ENCODE results near the gene DDX27. TPM values are rescaled to one million over a fixed set of nuclear protein-coding genes. Genes with fewer than 3 reads are reported as not detected.

Gene DDX27
- total and polyA plus RNA-seq, 4 experiments from 2014 or later: 21.6 to 60.4 (median 53.7) TPM

DNA sequence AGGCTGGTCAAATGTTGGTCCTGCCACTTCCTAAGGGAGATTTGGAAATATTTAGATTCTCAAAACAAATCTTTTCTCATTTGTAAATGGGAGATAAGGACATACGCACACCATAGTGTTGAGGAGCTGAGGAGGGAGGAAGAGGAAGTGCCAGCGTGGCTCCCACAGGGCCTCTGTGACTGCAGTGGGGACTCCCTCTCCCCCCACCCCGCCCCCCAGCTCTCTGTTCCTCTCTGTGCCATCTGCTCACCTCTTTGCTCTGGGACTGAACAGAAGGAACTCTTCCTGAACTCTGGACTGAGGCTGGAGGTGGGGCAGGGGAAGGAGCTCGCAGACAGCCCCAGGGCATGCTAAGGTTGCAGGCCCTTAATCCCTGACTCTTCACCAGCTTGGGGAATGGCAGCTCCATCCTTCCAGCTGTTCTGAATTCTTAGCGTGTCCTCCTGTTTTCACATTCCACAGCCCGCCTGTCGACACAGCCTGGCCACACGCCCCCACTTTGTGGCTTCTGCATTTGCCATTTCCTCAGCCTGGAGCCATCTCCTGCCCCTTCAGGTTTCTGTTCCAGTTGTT, 11.4 kb downstream of the DDX27 start:
- CTCF ChIA-PET (ENCODE audit: partially characterized antibody): interaction anchor here (1.0 to 1.2 kb wide), 2 partner anchors 13 to 98 kb away, joined by 3 read pairs; no protein-coding TSS in a partner anchor
- Mint-ChIP-seq H3K27me3 (no peaks in the 10 kb centered on the region), H3K4me3 (no peak overlapping the region), H3K4me1 (peaks cover 0 to 11% (median 4%) of the 10 kb centered on the region in 4 donors), H3K9me3 (peaks cover 0 to 3% (median 0%) of the 10 kb centered on the region in 8 donors), H3K36me3 (peaks cover 61 to 81% of the 10 kb centered on the region in 2 donors), H3K27ac (peak overlapping the region in 3 of 7 donors; percentile 29 to 72 (median 43))
- intact Hi-C loops (cut with micrococcal nuclease): no loop called here
- H3K9me3 ChIP-seq (ENCODE audit: control insufficient read depth in 1 of 2, low read length in 2 of 2): no peaks in the 10 kb centered on the region
- DNase-seq: no peak
- no peaks in the 10 kb centered on the region for H3K4me1 ChIP-seq (ENCODE audit: insufficient read depth, low read length)
- POLR2A ChIA-PET (ENCODE audit: partially characterized antibody): no interaction called here
- H3K27ac ChIP-seq (ENCODE audit: low read depth, low read length): no peak overlapping the region
- no peak overlapping the region for H3K4me3 ChIP-seq (ENCODE audit: low read length in 2 of 2)
- H3K27me3 ChIP-seq (ENCODE audit: insufficient read depth, low read length): no peaks in the 10 kb centered on the region
- peaks cover 71% of the 10 kb centered on the region for H3K36me3 ChIP-seq (ENCODE audit: insufficient read depth, low read length)

DNA sequence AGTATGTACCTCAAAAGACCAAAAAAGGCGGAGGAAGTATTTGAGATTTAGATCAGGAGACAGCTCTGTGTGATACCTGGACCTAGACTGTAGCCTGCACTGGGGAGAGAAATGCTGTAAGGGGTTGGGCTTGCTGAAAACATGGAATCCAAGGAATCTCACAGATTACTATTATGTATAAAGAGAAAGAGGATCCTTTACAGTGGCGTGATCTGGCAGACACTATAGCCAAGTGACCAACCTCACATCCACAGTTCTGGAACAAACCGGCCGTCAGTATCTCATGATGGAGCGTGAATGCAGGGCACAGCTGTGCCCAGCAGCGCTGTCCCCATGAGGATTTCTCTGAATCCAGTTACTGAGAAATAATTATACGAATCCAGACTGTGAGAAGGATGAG, 12.3 kb downstream of the DDX27 start:
- CTCF ChIA-PET (ENCODE audit: partially characterized antibody): interaction anchor here (0.9 to 1.2 kb wide), 3 partner anchors 12 to 99 kb away, joined by 3 read pairs; partner anchors contain the start of gene DDX27

DNA sequence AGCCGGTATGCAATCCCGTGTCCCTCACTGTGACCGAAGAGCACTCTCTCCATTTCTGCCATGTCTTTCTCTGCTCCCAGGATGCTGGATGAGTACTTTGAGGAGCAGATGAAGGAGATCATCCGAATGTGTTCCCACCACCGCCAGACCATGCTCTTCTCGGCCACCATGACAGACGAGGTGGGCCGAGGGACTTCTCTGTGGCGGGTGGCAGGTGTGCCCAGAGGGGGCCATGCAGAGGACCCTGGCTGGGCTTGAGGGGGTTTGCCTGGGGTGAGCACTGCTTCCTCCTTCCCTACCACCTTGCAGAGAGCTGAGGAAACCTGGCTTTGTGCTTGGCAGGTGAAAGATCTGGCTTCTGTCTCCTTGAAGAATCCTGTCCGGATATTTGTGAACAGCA, 14.0 kb downstream of the DDX27 start:
- Mint-ChIP-seq H3K4me3 (no peak overlapping the region), H3K4me1 (peaks cover 0 to 10% (median 5%) of the 10 kb centered on the region in 4 donors), H3K27me3 (no peaks in the 10 kb centered on the region), H3K9me3 (peaks cover 0 to 5% (median 0%) of the 10 kb centered on the region in 8 donors), H3K36me3 (peaks cover 65 to 81% of the 10 kb centered on the region in 2 donors), H3K27ac (peak overlapping the region in 1 of 7 donors; percentile 29)
- POLR2A ChIA-PET (ENCODE audit: partially characterized antibody): interaction anchor here (1.3 kb wide), 1 partner anchor 14 kb away, joined by 3 read pairs; no protein-coding TSS in a partner anchor
- Histone ChIP-seq H3K27ac (ENCODE audit: low read depth, low read length) (no peak overlapping the region), H3K4me3 (ENCODE audit: low read length in 2 of 2) (no peak overlapping the region), H3K9me3 (ENCODE audit: control insufficient read depth in 1 of 2, low read length in 2 of 2) (no peaks in the 10 kb centered on the region), H3K36me3 (ENCODE audit: insufficient read depth, low read length) (peaks cover 78% of the 10 kb centered on the region), H3K27me3 (ENCODE audit: insufficient read depth, low read length) (no peaks in the 10 kb centered on the region), H3K4me1 (ENCODE audit: insufficient read depth, low read length) (no peaks in the 10 kb centered on the region)
- no peak for DNase-seq
- CTCF ChIA-PET (ENCODE audit: partially characterized antibody): no interaction called here
- intact Hi-C loops (cut with micrococcal nuclease): no loop called here

More for the DNA sequence above, 12.3 kb downstream of the DDX27 start:
- Mint-ChIP-seq H3K9me3 (peaks cover 0 to 3% (median 0%) of the 10 kb centered on the region in 8 donors), H3K4me3 (no peak overlapping the region), H3K36me3 (peaks cover 59 to 81% of the 10 kb centered on the region in 2 donors), H3K4me1 (peaks cover 0 to 6% (median 3%) of the 10 kb centered on the region in 4 donors), H3K27me3 (no peaks in the 10 kb centered on the region), H3K27ac (peak overlapping the region in 2 of 7 donors; percentile 30 to 42)
- no peak overlapping the region for H3K4me3 ChIP-seq (ENCODE audit: low read length in 2 of 2)
- POLR2A ChIA-PET (ENCODE audit: partially characterized antibody): interaction anchor here (1.4 kb wide), 1 partner anchor 11 kb away, joined by 4 read pairs; no protein-coding TSS in a partner anchor
- no peak overlapping the region for H3K27ac ChIP-seq (ENCODE audit: low read depth, low read length)
- no peaks in the 10 kb centered on the region for H3K27me3 ChIP-seq (ENCODE audit: insufficient read depth, low read length)
- no peaks in the 10 kb centered on the region for H3K9me3 ChIP-seq (ENCODE audit: control insufficient read depth in 1 of 2, low read length in 2 of 2)
- peaks cover 70% of the 10 kb centered on the region for H3K36me3 ChIP-seq (ENCODE audit: insufficient read depth, low read length)
- no peaks in the 10 kb centered on the region for H3K4me1 ChIP-seq (ENCODE audit: insufficient read depth, low read length)
- DNase-seq: no peak
- intact Hi-C loops (cut with micrococcal nuclease): no loop called here

DNA sequence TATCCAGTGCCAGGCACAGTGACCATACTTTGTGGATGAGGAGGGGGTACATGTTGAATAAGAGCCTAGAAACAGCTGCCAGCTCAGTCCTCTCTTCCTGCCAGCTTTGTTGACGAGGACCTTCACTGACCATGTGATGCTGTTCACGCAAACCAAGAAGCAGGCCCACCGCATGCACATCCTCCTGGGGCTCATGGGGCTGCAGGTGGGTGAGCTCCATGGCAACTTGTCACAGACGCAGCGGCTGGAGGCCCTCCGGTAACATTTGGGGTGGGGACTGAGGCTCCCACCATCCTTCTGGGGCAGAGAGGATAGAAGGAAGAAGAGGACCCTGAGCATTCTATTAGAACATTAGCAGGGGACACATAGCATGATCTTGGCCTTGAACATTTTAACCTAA, 15.6 kb downstream of the DDX27 start:
- H3K27me3 Mint-ChIP-seq: no peaks in the 10 kb centered on the region
- no peak for DNase-seq
- H3K27ac ChIP-seq (ENCODE audit: low read depth, low read length): no peak overlapping the region
- H3K4me1 ChIP-seq (ENCODE audit: insufficient read depth, low read length): no peaks in the 10 kb centered on the region
- CTCF ChIA-PET (ENCODE audit: partially characterized antibody): interaction anchor here (1.3 to 1.9 kb wide), 2 partner anchors 11 to 18 kb away, joined by 3 to 4 read pairs; no protein-coding TSS in a partner anchor
- H3K4me3 ChIP-seq (ENCODE audit: low read length in 2 of 2): no peak overlapping the region
- peak overlapping the region in 3 of 7 donors; percentile 36 to 87 (median 64) for H3K27ac Mint-ChIP-seq
- H3K4me1 Mint-ChIP-seq: peaks cover 0 to 10% (median 4%) of the 10 kb centered on the region in 4 donors
- H3K36me3 Mint-ChIP-seq: peaks cover 64 to 81% of the 10 kb centered on the region in 2 donors
- no peaks in the 10 kb centered on the region for H3K9me3 ChIP-seq (ENCODE audit: control insufficient read depth in 1 of 2, low read length in 2 of 2)
- no peak overlapping the region for H3K4me3 Mint-ChIP-seq
- H3K36me3 ChIP-seq (ENCODE audit: insufficient read depth, low read length): peaks cover 85% of the 10 kb centered on the region
- intact Hi-C loops (cut with micrococcal nuclease): no loop called here
- H3K27me3 ChIP-seq (ENCODE audit: insufficient read depth, low read length): no peaks in the 10 kb centered on the region
- peaks cover 0 to 5% (median 0%) of the 10 kb centered on the region in 8 donors for H3K9me3 Mint-ChIP-seq
- POLR2A ChIA-PET (ENCODE audit: partially characterized antibody): no interaction called here

DNA sequence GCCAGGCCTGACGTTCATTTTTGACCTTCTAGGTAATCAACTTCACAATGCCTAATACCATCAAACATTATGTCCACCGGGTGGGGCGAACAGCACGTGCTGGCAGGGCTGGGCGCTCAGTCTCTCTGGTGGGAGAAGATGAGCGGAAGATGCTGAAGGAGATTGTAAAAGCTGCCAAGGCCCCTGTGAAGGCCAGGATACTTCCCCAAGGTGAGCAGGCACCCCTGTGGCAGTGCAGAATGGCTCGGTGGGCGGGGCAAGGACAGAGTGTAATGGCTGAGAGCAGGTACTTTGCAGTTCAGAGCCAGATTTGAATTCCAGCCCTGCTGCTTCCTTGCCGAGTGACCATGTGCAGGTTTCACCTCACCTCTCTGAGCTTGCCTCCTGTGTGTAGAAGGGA, 17.1 kb downstream of the DDX27 start:
- intact Hi-C loops (cut with micrococcal nuclease): no loop called here
- no peak overlapping the region for H3K4me3 ChIP-seq (ENCODE audit: low read length in 2 of 2)
- no peaks in the 10 kb centered on the region for H3K4me1 ChIP-seq (ENCODE audit: insufficient read depth, low read length)
- ChIA-PET CTCF (ENCODE audit: partially characterized antibody) (interaction anchor here (1.9 kb wide), 1 partner anchor 19 kb away, joined by 4 read pairs; no protein-coding TSS in a partner anchor), POLR2A (ENCODE audit: partially characterized antibody) (no interaction called here)
- Mint-ChIP-seq H3K27me3 (no peaks in the 10 kb centered on the region), H3K36me3 (peaks cover 63 to 78% of the 10 kb centered on the region in 2 donors), H3K27ac (peak overlapping the region in 3 of 7 donors; percentile 17 to 61 (median 51)), H3K4me3 (peak overlapping the region in 1 of 8 donors; percentile 23), H3K9me3 (peaks cover 0 to 5% (median 0%) of the 10 kb centered on the region in 8 donors), H3K4me1 (peaks cover 0 to 10% (median 1%) of the 10 kb centered on the region in 4 donors)
- no peaks in the 10 kb centered on the region for H3K27me3 ChIP-seq (ENCODE audit: insufficient read depth, low read length)
- peaks cover 78% of the 10 kb centered on the region for H3K36me3 ChIP-seq (ENCODE audit: insufficient read depth, low read length)
- no peak overlapping the region for H3K27ac ChIP-seq (ENCODE audit: low read depth, low read length)
- H3K9me3 ChIP-seq (ENCODE audit: control insufficient read depth in 1 of 2, low read length in 2 of 2): no peaks in the 10 kb centered on the region
- no peak for DNase-seq

DNA sequence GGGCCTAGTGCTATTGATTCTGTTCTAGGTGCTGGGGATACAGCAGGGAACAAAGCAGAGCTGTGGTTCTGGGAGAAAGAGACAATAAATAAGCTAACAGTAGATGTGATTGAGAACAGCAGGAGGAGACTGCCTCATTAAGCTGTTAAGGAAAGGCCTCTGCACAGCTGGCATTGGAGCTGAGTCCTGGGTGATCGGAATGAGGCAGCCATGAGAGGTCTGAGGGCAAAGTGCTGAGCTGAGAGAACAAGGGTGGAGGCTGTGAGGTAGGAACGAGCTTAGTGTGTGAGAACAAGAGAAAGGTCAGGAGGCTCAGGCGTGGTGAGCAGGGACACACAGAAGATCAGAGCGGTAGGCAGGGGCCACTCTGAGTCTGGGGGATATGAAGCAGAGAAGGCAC, 18.3 kb downstream of the DDX27 start:
- H3K9me3 Mint-ChIP-seq: peaks cover 0 to 5% (median 0%) of the 10 kb centered on the region in 8 donors
- Histone ChIP-seq H3K4me1 (ENCODE audit: insufficient read depth, low read length) (no peaks in the 10 kb centered on the region), H3K4me3 (ENCODE audit: low read length in 2 of 2) (no peak overlapping the region), H3K9me3 (ENCODE audit: control insufficient read depth in 1 of 2, low read length in 2 of 2) (no peaks in the 10 kb centered on the region), H3K36me3 (ENCODE audit: insufficient read depth, low read length) (peaks cover 86% of the 10 kb centered on the region), H3K27me3 (ENCODE audit: insufficient read depth, low read length) (no peaks in the 10 kb centered on the region), H3K27ac (ENCODE audit: low read depth, low read length) (no peak overlapping the region)
- ChIA-PET CTCF (ENCODE audit: partially characterized antibody) (interaction anchor here (0.6 to 1.0 kb wide), 3 partner anchors 9 to 105 kb away, joined by 3 read pairs; no protein-coding TSS in a partner anchor), POLR2A (ENCODE audit: partially characterized antibody) (no interaction called here)
- H3K36me3 Mint-ChIP-seq: peaks cover 64 to 78% of the 10 kb centered on the region in 2 donors
- DNase-seq: no peak
- H3K4me3 Mint-ChIP-seq: no peak overlapping the region
- H3K27me3 Mint-ChIP-seq: no peaks in the 10 kb centered on the region
- peak overlapping the region in 4 of 7 donors; percentile 2 to 74 (median 54) for H3K27ac Mint-ChIP-seq
- H3K4me1 Mint-ChIP-seq: peaks cover 0 to 10% (median 1%) of the 10 kb centered on the region in 4 donors
- intact Hi-C loops (cut with micrococcal nuclease): no loop called here
